ENCODE measurements around the gene TMEM80. TPM values are rescaled to one million over a fixed set of nuclear protein-coding genes. Genes with fewer than 3 reads are reported as not detected.
A peak's percentile ranks its signal among the peaks of the same experiment; 100 is the strongest.

The TMEM80 gene
- total and polyA plus RNA-seq, 10 of the 15 experiments (the other 5 are each of a cell fraction or from before 2014, with no cell fraction given) = 6.7 to 30.9 (median 20.7) TPM

DNA sequence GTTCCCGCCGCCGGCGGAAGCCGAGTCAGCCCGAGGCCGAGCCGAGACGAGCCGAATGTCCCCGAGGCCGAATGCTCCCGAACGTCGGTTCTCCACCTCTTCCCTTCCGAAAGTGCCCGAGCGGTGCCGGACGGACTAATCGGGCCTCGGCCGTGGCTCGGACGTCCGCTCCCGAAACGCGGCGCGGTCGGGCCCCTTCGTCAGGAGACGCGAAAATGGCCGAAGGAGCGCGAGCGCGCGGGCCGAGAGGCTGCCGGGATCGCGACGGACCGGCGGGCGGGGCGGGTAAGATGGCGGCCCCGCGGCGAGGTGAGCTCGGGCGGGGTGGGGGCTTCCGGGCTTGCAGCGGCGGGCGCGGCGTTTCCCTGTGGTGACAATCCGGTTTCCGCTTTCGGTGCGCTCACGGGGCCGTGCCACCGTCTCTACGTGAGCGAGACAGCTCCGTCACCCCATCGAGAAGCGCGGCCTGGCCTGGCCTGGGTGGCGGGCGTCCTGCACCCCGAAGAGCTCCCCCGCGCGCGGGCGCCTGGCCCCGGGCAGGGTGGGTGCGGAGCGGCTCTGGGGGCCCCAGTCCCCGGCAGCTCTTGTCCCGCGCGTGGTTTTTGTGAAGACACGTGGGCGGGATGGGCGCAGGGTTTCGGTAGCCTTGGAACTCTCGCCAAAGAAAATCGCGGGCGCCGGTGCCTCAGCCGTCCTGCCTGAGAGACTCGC lies at the start of gene TMEM80 (continued):
- TF ChIP-seq NR2F1 (conservative IDR thresholded peaks at IDR 0.05) (peak; percentile 45), ZNF622 (IDR thresholded peaks at IDR 0.05) (no peak), RB1 (IDR thresholded peaks at IDR 0.05; ENCODE audit: borderline replicate concordance) (peak; percentile 87; the same call in 1 of the 2 replicates), ETV6 (conservative IDR thresholded peaks at IDR 0.05 in 1 of 2, IDR thresholded peaks at IDR 0.05 in 1 of 2; ENCODE audit: borderline replicate concordance in 1 of 2, low read depth in 1 of 2) (peak in 1 of 2 experiments; percentile 81; a peak in 2 of 4 replicates), JUNB (IDR thresholded peaks at IDR 0.05) (no peak), PAX5 (IDR thresholded peaks at IDR 0.05; ENCODE audit: borderline replicate concordance, low read depth, low read length) (no peak), NFXL1 (IDR thresholded peaks at IDR 0.05; ENCODE audit: borderline replicate concordance) (no peak), DPF2 (IDR thresholded peaks at IDR 0.05) (peak; percentile 86), ZNF384 (IDR thresholded peaks at IDR 0.05; ENCODE audit: borderline replicate concordance, low read depth, low read length) (no peak), RAD21 (IDR thresholded peaks at IDR 0.05; ENCODE audit: insufficient read depth, low read depth, low read length) (no peak), ZBED1 (IDR thresholded peaks at IDR 0.05; ENCODE audit: borderline replicate concordance) (no peak), EED (IDR thresholded peaks at IDR 0.05; ENCODE audit: low read depth) (no peak), NFYA (IDR thresholded peaks at IDR 0.05; ENCODE audit: borderline replicate concordance, low read depth, low read length) (no peak)
- TF ChIP-seq, protein P1, sequence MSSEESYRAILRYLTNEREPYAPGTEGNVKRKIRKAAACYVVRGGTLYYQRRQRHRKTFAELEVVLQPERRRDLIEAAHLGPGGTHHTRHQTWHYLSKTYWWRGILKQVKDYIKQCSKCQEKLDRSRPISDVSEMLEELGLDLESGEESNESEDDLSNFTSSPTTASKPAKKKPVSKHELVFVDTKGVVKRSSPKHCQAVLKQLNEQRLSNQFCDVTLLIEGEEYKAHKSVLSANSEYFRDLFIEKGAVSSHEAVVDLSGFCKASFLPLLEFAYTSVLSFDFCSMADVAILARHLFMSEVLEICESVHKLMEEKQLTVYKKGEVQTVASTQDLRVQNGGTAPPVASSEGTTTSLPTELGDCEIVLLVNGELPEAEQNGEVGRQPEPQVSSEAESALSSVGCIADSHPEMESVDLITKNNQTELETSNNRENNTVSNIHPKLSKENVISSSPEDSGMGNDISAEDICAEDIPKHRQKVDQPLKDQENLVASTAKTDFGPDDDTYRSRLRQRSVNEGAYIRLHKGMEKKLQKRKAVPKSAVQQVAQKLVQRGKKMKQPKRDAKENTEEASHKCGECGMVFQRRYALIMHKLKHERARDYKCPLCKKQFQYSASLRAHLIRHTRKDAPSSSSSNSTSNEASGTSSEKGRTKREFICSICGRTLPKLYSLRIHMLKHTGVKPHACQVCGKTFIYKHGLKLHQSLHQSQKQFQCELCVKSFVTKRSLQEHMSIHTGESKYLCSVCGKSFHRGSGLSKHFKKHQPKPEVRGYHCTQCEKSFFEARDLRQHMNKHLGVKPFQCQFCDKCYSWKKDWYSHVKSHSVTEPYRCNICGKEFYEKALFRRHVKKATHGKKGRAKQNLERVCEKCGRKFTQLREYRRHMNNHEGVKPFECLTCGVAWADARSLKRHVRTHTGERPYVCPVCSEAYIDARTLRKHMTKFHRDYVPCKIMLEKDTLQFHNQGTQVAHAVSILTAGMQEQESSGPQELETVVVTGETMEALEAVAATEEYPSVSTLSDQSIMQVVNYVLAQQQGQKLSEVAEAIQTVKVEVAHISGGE (CRISPR knock-in tag; IDR thresholded peaks at IDR 0.05) = no peak
- TF ChIP-seq, protein P2, sequence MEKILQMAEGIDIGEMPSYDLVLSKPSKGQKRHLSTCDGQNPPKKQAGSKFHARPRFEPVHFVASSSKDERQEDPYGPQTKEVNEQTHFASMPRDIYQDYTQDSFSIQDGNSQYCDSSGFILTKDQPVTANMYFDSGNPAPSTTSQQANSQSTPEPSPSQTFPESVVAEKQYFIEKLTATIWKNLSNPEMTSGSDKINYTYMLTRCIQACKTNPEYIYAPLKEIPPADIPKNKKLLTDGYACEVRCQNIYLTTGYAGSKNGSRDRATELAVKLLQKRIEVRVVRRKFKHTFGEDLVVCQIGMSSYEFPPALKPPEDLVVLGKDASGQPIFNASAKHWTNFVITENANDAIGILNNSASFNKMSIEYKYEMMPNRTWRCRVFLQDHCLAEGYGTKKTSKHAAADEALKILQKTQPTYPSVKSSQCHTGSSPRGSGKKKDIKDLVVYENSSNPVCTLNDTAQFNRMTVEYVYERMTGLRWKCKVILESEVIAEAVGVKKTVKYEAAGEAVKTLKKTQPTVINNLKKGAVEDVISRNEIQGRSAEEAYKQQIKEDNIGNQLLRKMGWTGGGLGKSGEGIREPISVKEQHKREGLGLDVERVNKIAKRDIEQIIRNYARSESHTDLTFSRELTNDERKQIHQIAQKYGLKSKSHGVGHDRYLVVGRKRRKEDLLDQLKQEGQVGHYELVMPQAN (conservative IDR thresholded peaks at IDR 0.05) = peak; percentile 83
- TF ChIP-seq, protein P3, sequence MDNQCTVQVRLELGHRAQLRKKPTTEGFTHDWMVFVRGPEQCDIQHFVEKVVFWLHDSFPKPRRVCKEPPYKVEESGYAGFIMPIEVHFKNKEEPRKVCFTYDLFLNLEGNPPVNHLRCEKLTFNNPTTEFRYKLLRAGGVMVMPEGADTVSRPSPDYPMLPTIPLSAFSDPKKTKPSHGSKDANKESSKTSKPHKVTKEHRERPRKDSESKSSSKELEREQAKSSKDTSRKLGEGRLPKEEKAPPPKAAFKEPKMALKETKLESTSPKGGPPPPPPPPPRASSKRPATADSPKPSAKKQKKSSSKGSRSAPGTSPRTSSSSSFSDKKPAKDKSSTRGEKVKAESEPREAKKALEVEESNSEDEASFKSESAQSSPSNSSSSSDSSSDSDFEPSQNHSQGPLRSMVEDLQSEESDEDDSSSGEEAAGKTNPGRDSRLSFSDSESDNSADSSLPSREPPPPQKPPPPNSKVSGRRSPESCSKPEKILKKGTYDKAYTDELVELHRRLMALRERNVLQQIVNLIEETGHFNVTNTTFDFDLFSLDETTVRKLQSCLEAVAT (IDR thresholded peaks at IDR 0.05) = no peak
- TF ChIP-seq, protein P4, sequence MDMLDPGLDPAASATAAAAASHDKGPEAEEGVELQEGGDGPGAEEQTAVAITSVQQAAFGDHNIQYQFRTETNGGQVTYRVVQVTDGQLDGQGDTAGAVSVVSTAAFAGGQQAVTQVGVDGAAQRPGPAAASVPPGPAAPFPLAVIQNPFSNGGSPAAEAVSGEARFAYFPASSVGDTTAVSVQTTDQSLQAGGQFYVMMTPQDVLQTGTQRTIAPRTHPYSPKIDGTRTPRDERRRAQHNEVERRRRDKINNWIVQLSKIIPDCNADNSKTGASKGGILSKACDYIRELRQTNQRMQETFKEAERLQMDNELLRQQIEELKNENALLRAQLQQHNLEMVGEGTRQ (IDR thresholded peaks at IDR 0.05; ENCODE audit: borderline replicate concordance, low read depth, low read length) = no peak
- TF ChIP-seq, protein P5, sequence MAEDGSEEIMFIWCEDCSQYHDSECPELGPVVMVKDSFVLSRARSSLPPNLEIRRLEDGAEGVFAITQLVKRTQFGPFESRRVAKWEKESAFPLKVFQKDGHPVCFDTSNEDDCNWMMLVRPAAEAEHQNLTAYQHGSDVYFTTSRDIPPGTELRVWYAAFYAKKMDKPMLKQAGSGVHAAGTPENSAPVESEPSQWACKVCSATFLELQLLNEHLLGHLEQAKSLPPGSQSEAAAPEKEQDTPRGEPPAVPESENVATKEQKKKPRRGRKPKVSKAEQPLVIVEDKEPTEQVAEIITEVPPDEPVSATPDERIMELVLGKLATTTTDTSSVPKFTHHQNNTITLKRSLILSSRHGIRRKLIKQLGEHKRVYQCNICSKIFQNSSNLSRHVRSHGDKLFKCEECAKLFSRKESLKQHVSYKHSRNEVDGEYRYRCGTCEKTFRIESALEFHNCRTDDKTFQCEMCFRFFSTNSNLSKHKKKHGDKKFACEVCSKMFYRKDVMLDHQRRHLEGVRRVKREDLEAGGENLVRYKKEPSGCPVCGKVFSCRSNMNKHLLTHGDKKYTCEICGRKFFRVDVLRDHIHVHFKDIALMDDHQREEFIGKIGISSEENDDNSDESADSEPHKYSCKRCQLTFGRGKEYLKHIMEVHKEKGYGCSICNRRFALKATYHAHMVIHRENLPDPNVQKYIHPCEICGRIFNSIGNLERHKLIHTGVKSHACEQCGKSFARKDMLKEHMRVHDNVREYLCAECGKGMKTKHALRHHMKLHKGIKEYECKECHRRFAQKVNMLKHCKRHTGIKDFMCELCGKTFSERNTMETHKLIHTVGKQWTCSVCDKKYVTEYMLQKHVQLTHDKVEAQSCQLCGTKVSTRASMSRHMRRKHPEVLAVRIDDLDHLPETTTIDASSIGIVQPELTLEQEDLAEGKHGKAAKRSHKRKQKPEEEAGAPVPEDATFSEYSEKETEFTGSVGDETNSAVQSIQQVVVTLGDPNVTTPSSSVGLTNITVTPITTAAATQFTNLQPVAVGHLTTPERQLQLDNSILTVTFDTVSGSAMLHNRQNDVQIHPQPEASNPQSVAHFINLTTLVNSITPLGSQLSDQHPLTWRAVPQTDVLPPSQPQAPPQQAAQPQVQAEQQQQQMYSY (CRISPR knock-in tag; IDR thresholded peaks at IDR 0.05) = no peak

All from GM12878 (cell line).